ENCODE measurements around the gene SQSTM1.

GRCh38 chr5:179812997-179813607, 7.6 kb upstream of the SQSTM1 start:
- TF ChIP-seq HOXB5 (CRISPR knock-in tag; IDR thresholded peaks at IDR 0.05) (no peak), MAFK (IDR thresholded peaks at IDR 0.05; ENCODE audit: partially characterized antibody) (no peak), CTCF (IDR thresholded peaks at IDR 0.05) (no peak), MYC (IDR thresholded peaks at IDR 0.05; ENCODE audit: borderline replicate concordance, low read length) (no peak), POLR2AphosphoS2 (conservative IDR thresholded peaks at IDR 0.05; ENCODE audit: low read length) (no peak), ESRRA (IDR thresholded peaks at IDR 0.05; ENCODE audit: borderline replicate concordance, low read length) (no peak), SMC3 (IDR thresholded peaks at IDR 0.05) (no peak), RNF2 (IDR thresholded peaks at IDR 0.05; ENCODE audit: borderline replicate concordance, low read depth) (no peak), NPAS2 (CRISPR knock-in tag; IDR thresholded peaks at IDR 0.05; ENCODE audit: borderline replicate concordance) (no peak), RAD21 (conservative IDR thresholded peaks at IDR 0.05 in 1 of 2, IDR thresholded peaks at IDR 0.05 in 1 of 2) (no peak), FOSB (CRISPR knock-in tag; IDR thresholded peaks at IDR 0.05) (no peak)
- TF ChIP-seq, protein P1, sequence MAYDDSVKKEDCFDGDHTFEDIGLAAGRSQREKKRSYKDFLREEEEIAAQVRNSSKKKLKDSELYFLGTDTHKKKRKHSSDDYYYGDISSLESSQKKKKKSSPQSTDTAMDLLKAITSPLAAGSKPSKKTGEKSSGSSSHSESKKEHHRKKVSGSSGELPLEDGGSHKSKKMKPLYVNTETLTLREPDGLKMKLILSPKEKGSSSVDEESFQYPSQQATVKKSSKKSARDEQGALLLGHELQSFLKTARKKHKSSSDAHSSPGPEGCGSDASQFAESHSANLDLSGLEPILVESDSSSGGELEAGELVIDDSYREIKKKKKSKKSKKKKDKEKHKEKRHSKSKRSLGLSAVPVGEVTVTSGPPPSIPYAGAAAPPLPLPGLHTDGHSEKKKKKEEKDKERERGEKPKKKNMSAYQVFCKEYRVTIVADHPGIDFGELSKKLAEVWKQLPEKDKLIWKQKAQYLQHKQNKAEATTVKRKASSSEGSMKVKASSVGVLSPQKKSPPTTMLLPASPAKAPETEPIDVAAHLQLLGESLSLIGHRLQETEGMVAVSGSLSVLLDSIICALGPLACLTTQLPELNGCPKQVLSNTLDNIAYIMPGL (CRISPR knock-in tag; IDR thresholded peaks at IDR 0.05; ENCODE audit: borderline replicate concordance), result no peak
- TF ChIP-seq, protein P2, sequence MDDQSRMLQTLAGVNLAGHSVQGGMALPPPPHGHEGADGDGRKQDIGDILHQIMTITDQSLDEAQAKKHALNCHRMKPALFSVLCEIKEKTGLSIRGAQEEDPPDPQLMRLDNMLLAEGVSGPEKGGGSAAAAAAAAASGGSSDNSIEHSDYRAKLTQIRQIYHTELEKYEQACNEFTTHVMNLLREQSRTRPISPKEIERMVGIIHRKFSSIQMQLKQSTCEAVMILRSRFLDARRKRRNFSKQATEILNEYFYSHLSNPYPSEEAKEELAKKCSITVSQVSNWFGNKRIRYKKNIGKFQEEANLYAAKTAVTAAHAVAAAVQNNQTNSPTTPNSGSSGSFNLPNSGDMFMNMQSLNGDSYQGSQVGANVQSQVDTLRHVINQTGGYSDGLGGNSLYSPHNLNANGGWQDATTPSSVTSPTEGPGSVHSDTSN (IDR thresholded peaks at IDR 0.05), result no peak
